IPS-11a (cell line): ENCODE data around the gene ASCC2.

Experiments
- H3K4me3 ChIP-seq: one replicate; pipeline ENCODE4 v1.5.1; 2013; ENCODE audit warnings: low read depth, low read length, control low read depth

ASCC2 gene

GRCh38 chr22:29793396-29793795 is 44.7 kb downstream of the ASCC2 start:
- no peak overlapping the region for H3K4me3 ChIP-seq

GRCh38 chr22:29790061-29790460 is 48.0 kb downstream of the ASCC2 start:
- H3K4me3 ChIP-seq = no peak overlapping the region

- no peak overlapping the region for H3K4me3 ChIP-seq
Measured at GRCh38 chr22:29788339-29789279, 49.5 kb downstream of the ASCC2 start.

GRCh38 chr22:29787371-29787980 is 50.6 kb downstream of the ASCC2 start:
- H3K4me3 ChIP-seq = no peak overlapping the region

GRCh38 chr22:29786031-29786430 is 52.0 kb downstream of the ASCC2 start:
- no peak overlapping the region for H3K4me3 ChIP-seq

GRCh38 chr22:29784451-29785361 is 53.4 kb downstream of the ASCC2 start:
- no peak overlapping the region for H3K4me3 ChIP-seq

GRCh38 chr22:29782061-29782845 is 55.8 kb downstream of the ASCC2 start:
- no peak overlapping the region for H3K4me3 ChIP-seq

GRCh38 chr22:29780748-29781676 is 57.1 kb downstream of the ASCC2 start:
- no peak overlapping the region for H3K4me3 ChIP-seq

- no peak overlapping the region for H3K4me3 ChIP-seq
Measured at GRCh38 chr22:29780220-29780619, 57.9 kb downstream of the ASCC2 start.

- no peak overlapping the region for H3K4me3 ChIP-seq
Measured at GRCh38 chr22:29773233-29773632, 64.8 kb downstream of the ASCC2 start.

- H3K4me3 ChIP-seq = no peak overlapping the region
Measured at GRCh38 chr22:29772170-29772641, 65.9 kb downstream of the ASCC2 start.

GRCh38 chr22:29769723-29770321 is 68.3 kb downstream of the ASCC2 start:
- H3K4me3 ChIP-seq = no peak overlapping the region

GRCh38 chr22:29768052-29768693 is 69.9 kb downstream of the ASCC2 start:
- H3K4me3 ChIP-seq = peak overlapping the region; percentile 91

- H3K4me3 ChIP-seq = peak within 1 kb of the TSS; percentile 91
Measured at GRCh38 chr22:29767171-29768051, 70.7 kb downstream of the ASCC2 start, which contains the start of gene UQCR10. Gene UQCR10, plus strand, starts transcription at chr22:29767369. Its CDS starts 30 bp downstream, at chr22:29767399.

- peak within 1 kb of the TSS; percentile 91 for H3K4me3 ChIP-seq
Measured at GRCh38 chr22:29766632-29767170, 71.4 kb downstream of the ASCC2 start, which contains the start of gene ZMAT5. Gene ZMAT5, minus strand, starts transcription at chr22:29767007. Its CDS starts 18,463 bp downstream, at chr22:29748544.

GRCh38 chr22:29765905-29766631 is 72.0 kb downstream of the ASCC2 start:
- peak overlapping the region; percentile 67 for H3K4me3 ChIP-seq
